Measurements from ENCODE around the gene PRPF4. TPM values are rescaled to one million over a fixed set of nuclear protein-coding genes. Genes with fewer than 3 reads are reported as not detected.

Gene PRPF4
- total and polyA plus RNA-seq, 11 donors, result 5.1 to 24.6 (median 13.8) TPM

DNA sequence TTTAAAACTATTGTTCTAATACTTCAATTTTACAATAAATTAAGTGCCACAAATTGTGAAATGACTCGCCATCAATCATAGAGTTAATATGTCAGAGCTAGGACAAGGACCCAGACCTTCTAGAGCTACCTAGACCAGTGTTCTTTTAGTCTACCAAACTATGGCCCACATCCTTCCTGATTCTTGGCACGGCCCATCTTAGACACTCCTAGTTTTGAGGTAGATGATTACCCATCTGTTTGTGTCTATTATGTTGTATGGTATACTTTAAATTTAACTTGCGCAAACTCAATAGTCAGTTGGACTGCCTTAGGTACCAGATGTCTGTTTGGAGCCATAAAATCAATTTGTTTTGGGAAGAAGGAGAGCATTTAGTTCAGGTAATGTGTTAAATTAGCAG lies 17.6 kb upstream of the PRPF4 start:
- Histone ChIP-seq H3K4me1 (no peaks in the 10 kb centered on the region), H3K27me3 (no peaks in the 10 kb centered on the region), H3K36me3 (peaks cover 0 to 73% (median 64%) of the 10 kb centered on the region in 9 donors), H3K9me3 (no peaks in the 10 kb centered on the region), H3K4me3 (no peak overlapping the region), H3K27ac (no peak overlapping the region)
- intact Hi-C loops (cut with DNase I), result no loop called here
- TF ChIP-seq POLR2A (IDR thresholded peaks at IDR 0.05), result no peak
- TF ChIP-seq, protein P1, sequence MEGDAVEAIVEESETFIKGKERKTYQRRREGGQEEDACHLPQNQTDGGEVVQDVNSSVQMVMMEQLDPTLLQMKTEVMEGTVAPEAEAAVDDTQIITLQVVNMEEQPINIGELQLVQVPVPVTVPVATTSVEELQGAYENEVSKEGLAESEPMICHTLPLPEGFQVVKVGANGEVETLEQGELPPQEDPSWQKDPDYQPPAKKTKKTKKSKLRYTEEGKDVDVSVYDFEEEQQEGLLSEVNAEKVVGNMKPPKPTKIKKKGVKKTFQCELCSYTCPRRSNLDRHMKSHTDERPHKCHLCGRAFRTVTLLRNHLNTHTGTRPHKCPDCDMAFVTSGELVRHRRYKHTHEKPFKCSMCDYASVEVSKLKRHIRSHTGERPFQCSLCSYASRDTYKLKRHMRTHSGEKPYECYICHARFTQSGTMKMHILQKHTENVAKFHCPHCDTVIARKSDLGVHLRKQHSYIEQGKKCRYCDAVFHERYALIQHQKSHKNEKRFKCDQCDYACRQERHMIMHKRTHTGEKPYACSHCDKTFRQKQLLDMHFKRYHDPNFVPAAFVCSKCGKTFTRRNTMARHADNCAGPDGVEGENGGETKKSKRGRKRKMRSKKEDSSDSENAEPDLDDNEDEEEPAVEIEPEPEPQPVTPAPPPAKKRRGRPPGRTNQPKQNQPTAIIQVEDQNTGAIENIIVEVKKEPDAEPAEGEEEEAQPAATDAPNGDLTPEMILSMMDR (IDR thresholded peaks at IDR 0.05), result no peak
- ATAC-seq (no peak), DNase-seq (no peak)
- 92 to 97% (median 95%) methylated on average over 3 of the region's 3 CpGs for WGBS, 4 donors

DNA sequence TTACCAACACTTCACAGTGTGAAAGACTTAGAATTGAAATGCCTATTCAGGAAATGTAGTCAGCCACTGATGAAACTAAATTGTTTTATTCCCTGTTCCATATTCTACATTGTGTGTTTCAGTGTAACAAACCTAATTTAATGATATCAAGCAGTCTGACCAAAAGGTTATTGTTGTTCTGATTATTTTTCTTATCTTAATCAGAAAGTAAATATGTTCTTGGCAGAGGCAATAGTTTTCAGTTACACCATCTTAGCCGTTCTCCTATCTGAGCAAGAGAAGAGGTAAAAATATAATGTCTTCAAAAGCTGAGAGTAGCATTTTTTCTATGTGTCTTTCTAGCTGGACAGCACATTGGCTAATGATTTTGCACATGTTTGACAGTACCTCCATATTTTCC lies 17.2 kb upstream of the PRPF4 start:
- TF ChIP-seq POLR2A (IDR thresholded peaks at IDR 0.05), result no peak
- TF ChIP-seq, protein P1 (IDR thresholded peaks at IDR 0.05), result no peak
- Histone ChIP-seq H3K36me3 (peaks cover 0 to 77% (median 66%) of the 10 kb centered on the region in 9 donors), H3K27ac (no peak overlapping the region), H3K4me3 (no peak overlapping the region), H3K4me1 (no peaks in the 10 kb centered on the region), H3K27me3 (no peaks in the 10 kb centered on the region), H3K9me3 (no peaks in the 10 kb centered on the region)
- 41 to 50% (median 46%) methylated on average over 1 of the region's 1 CpG for WGBS, 4 donors
- no peak for DNase-seq
- no peak for ATAC-seq
- intact Hi-C loops (cut with DNase I), result no loop called here

DNA sequence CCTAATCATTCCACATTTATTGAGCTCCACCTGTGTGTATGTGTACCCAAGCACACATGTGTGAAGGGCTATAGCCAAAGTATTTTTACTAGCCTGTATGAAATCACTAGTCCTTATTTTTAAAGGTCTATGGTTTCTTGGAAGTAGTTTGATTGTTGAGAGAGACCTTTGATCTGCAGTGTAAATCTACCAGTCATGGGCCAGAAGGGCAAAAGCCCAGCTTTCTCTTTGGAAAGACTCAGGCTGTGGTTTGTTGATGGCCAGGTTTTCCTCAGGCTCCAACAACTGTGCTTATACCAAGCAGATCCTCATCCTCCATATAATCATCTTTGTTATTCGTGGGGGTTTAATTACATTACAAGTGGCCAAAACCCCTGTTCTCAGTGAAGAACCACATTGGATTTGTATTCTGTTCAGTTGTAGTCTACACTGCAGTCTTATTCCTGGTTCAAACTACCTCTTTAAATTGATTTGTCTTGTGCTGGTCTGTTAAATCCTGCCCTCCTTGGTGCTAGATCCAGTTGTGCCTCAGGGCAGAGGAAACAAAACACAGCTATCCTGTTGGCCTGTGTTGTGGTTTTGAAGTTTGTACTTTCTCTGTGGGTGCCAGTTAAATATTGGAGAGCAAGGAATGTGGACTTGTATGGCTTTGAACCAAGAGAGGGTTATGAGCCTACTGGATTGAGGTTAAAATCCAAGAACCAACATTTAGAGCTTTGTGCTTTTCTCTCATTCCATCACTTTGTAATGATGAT lies 13.4 kb upstream of the PRPF4 start:
- DNase-seq, result no peak
- no peaks in the 10 kb centered on the region for H3K4me1 ChIP-seq
- WGBS, 4 donors, result 90 to 98% (median 94%) methylated on average over 1 of the region's 1 CpG
- intact Hi-C loops (cut with DNase I), result no loop called here
- TF ChIP-seq, protein P1 (IDR thresholded peaks at IDR 0.05), result no peak
- TF ChIP-seq POLR2A (IDR thresholded peaks at IDR 0.05), result no peak
- no peaks in the 10 kb centered on the region for H3K9me3 ChIP-seq
- no peak for ATAC-seq
- H3K27me3 ChIP-seq, result no peaks in the 10 kb centered on the region
- H3K4me3 ChIP-seq, result no peak overlapping the region
- no peak overlapping the region for H3K27ac ChIP-seq
- H3K36me3 ChIP-seq, result peaks cover 0 to 83% (median 71%) of the 10 kb centered on the region in 9 donors

DNA sequence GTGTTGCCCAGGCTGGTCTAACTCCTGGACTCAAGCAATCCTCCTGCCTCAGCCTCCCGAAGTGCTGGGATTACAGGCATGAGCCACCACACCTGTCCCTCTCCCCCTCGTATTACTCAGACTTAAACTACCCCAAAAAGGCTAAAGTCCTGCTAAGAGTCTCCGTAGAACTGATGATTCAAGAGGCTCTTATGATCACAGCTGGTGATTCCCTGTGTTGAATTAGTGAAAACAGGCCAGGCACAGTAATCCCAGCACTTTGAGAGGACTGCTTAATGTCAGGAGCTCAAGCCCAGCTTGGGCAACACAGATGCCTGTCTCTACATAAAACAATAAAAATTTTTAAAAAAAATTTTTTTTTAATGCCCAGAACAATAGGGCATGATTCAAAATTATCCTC lies 9.3 kb upstream of the PRPF4 start:
- ATAC-seq, result no peak

More for the DNA sequence above, 9.3 kb upstream of the PRPF4 start:
- intact Hi-C loops (cut with DNase I), result no loop called here
- no peaks in the 10 kb centered on the region for H3K9me3 ChIP-seq
- H3K36me3 ChIP-seq, result peaks cover 0 to 84% (median 70%) of the 10 kb centered on the region in 9 donors
- H3K4me1 ChIP-seq, result no peaks in the 10 kb centered on the region
- TF ChIP-seq POLR2A (IDR thresholded peaks at IDR 0.05), result no peak
- TF ChIP-seq, protein P1 (IDR thresholded peaks at IDR 0.05), result no peak
- H3K4me3 ChIP-seq, result no peak overlapping the region
- no peak overlapping the region for H3K27ac ChIP-seq
- 88 to 93% (median 92%) methylated on average over 3 of the region's 3 CpGs for WGBS, 4 donors
- no peak for DNase-seq
- no peaks in the 10 kb centered on the region for H3K27me3 ChIP-seq
